AG10803 (cell line): ENCODE results near the gene TLE2.
A peak's percentile ranks its signal among the peaks of the same experiment; 100 is the strongest.

Source experiments
- DNase-seq: peaks from one replicate; pipeline ENCODE4 v3.0.0; 2010; ENCODE audit warnings: low read depth
- H3K4me3 ChIP-seq: 2 replicates; pipeline ENCODE4 v1.5.1; 2011; ENCODE audit warnings: mild to moderate bottlenecking, low read length, control low read depth
- TF ChIP-seq, protein P1 (sequence below): conservative IDR thresholded peaks from 2 replicates; pipeline ENCODE4 v1.5.1; 2011; ENCODE audit warnings: mild to moderate bottlenecking, low read length, control low read depth, inconsistent platforms

The TLE2 gene

DNA sequence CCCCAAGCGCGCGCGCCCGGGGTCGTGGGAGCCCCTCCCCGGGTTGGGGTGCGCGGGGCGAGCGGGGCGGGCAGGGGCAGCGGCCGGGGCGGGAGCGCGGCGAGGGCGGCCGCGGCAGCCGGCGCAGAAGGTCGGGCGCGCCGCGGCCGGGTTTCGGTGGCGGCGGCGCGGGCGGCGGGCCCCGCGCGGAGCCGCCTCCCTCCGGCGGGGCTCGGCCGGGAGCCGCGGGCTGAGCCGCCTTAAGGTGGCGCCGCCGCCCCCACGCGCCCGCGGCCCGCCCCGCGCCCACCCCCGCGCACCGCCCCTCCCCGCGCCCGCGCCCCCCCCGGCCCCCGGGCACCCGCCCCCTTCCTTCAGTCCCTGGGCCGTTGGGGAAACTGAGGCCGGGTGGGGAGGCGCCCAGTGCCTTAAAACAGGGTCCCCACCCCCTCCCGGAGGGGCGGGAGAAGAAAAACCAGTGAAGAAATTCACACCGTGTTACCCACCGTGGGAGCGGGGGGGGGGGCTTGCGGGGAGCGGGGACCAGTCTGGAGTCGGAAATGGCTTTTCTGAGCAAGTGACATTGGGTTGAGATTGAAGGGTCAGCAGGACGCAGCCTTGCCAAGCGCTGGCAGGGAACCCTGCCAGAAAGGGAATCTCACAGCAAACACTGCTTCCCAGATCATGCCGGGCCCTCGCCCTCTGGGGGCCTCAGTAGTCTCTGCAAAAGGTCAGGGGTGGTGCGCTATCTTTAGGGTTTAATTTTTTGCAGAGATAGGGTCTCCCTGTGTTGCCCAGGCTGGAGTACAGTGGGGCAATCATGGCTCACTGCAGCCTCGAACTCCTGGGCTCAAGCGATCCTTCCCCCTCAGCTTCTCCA, at the start of gene TLE2:
TSS of gene TLE2 (minus strand) at position 216 of the 859 bp plus-strand sequence. CDS start 376 bp downstream, outside the sequence.
- DNase-seq: no peak
- TF ChIP-seq, protein P1, sequence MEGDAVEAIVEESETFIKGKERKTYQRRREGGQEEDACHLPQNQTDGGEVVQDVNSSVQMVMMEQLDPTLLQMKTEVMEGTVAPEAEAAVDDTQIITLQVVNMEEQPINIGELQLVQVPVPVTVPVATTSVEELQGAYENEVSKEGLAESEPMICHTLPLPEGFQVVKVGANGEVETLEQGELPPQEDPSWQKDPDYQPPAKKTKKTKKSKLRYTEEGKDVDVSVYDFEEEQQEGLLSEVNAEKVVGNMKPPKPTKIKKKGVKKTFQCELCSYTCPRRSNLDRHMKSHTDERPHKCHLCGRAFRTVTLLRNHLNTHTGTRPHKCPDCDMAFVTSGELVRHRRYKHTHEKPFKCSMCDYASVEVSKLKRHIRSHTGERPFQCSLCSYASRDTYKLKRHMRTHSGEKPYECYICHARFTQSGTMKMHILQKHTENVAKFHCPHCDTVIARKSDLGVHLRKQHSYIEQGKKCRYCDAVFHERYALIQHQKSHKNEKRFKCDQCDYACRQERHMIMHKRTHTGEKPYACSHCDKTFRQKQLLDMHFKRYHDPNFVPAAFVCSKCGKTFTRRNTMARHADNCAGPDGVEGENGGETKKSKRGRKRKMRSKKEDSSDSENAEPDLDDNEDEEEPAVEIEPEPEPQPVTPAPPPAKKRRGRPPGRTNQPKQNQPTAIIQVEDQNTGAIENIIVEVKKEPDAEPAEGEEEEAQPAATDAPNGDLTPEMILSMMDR: no peak
- peak within 1 kb of the TSS; percentile 57 for H3K4me3 ChIP-seq

GRCh38 chr19:3075605-3076431, 46.7 kb upstream of the TLE2 start:
- no peak for DNase-seq
- TF ChIP-seq, protein P1: peak; percentile 73
- H3K4me3 ChIP-seq: peak overlapping the region; percentile 26

DNA sequence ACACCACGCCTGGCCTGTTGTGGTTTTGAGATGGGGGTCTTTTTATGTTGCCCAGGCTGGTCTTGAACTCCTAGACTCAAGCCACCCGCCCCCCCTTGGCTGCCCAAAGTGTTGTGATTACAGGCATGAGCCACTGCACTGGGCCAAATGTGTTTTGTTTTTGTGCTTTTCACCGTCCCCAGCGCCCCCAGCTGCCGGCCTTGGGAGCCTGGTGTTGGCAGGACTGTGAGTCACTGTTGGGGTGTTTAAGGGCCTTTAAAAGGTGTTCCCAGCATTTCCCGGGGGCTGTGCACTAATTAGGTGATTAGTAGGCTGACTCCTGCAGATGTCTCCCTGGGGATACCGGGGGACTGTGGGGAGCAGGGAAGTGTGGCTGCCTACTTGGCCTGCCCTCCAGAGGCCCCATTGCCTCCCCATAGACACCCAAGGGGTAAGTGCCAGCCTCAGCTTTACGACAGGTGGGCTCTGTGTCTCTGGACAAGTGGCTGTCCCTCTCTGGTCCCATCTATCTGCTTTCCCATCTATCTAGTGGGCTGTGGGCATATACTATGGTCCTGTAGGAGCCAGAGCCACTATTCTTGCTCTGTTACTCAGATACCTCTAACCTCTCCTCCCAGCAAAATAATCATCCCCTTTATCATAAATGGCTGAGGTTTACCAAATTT, 45.0 kb upstream of the TLE2 start:
- TF ChIP-seq, protein P1: peak; percentile 24; the same call in 1 of the 2 replicates
- peak; percentile 29 for DNase-seq
- no peak overlapping the region for H3K4me3 ChIP-seq

DNA sequence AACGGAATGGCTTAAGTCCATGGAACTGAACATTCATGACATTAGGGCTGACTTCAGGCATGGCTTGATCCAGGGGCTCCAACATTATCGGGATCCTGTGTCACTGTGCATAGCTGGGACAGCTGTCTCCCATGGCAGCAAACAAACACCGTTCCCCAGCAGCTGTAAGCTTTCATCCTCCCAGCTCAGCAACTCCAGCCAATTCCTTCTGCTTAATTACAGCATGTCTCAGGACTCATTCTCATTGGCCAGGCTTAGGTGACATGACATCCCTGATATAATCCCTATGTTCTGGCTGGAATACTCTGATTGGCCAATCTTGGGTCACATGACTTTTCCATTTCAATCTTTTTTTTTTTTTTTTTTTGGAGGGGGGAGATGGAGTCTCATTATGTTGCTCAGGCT, 44.1 kb upstream of the TLE2 start:
- TF ChIP-seq, protein P1: no peak
- no peak overlapping the region for H3K4me3 ChIP-seq
- peak; percentile 68 for DNase-seq

DNA sequence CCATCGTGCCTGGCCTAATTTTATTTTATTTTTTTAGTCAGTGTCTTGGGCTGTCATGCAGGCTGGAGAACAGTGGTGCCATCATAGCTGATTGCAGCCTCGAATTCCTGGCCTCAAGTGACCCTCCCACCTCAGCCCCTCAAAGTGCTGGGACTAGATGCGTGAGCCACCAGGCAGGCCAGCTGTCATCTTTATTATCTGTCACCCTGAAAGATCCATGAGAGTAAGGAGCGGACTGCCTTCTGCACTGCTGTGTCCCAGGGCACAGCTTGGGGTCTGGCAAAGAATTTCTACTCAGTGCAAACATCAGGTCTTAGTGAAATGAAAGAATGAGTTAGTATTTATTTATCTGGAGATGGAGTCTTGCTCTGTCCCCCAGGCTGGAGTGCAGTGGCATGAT, 42.7 kb upstream of the TLE2 start:
- no peak for DNase-seq
- TF ChIP-seq, protein P1: no peak
- no peak overlapping the region for H3K4me3 ChIP-seq

DNA sequence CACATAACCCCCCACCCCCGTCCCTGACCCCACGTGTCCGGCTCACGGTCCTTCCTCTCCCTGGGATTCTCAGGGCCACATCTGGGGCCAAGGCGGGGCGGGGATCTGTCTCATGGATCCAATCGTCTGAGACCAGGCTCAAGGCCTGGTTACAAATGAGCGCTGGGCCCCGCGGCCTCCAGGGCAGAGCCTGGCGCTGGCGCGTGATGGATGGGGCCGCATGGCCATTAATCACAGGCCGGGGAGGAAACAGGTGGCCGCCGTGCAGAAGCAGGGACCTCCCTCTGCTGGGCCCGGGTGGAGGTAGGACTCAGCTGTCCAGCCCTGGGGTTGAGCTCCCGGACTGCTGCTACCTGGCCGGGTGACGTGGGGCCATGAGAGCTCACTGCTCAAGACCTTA, 39.0 kb upstream of the TLE2 start:
- DNase-seq: no peak
- TF ChIP-seq, protein P1: no peak

More for the DNA sequence above, 39.0 kb upstream of the TLE2 start:
- no peak overlapping the region for H3K4me3 ChIP-seq
